Skeletal muscle cell (primary cell): ENCODE measurements around the gene GNB1L.
A peak's percentile ranks its signal among the peaks of the same experiment; 100 is the strongest.

Source experiments
- DNase-seq: peaks from one replicate; pipeline ENCODE4 v3.0.0-alpha.2; 2010; ENCODE audit warnings: low read depth
- H3K4me3 ChIP-seq: 2 replicates; pipeline ENCODE4 v1.5.1; 2011; ENCODE audit warnings: low read depth, mild to moderate bottlenecking, control low read depth, low read length, moderate library complexity

GNB1L gene, protein sequence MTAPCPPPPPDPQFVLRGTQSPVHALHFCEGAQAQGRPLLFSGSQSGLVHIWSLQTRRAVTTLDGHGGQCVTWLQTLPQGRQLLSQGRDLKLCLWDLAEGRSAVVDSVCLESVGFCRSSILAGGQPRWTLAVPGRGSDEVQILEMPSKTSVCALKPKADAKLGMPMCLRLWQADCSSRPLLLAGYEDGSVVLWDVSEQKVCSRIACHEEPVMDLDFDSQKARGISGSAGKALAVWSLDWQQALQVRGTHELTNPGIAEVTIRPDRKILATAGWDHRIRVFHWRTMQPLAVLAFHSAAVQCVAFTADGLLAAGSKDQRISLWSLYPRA

DNA sequence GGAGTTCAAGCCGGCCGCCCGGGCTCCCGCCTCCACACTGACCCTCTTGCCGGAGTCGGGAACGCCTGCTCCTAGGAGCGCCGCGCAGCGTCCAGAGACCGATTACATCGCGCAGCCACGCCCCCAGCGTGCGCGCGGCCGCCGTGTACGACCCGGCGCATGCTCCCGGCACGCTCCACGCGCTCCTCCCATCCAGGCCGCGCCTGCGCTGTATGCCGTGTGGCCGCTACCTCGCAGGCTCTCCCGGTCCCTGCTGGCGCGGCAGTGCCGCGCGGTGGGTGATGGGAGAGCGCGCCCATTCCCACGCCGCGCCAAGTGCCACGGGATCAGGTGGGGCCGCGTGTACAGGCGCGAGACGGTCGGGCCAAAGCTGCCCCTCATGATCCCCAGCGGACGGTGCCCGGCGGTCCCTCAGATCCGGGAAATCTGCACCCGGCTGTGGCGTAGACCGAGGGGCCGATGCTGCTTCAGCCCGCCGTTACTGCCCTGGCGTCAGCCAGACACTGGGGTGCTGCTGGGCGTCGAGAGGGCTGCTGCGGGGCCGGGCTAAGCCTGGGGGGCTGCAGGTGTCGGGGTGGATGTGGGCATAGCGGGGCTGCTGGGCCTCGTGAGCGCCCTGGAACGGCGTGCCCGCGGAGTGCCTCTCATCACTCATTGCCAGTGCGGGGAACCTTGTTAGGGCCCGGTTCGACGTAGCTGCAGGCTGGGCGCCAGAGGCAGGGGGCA is at the start of gene GNB1L, which contains the start of gene RTL10:
GNB1L (minus strand) TSS at position 97 of the 726 bp plus-strand sequence. CDS start 33,519 bp downstream, outside the sequence.
RTL10 (minus strand) TSS at position 97 of the 726 bp plus-strand sequence. CDS start 2,613 bp downstream, outside the sequence.
- H3K4me3 ChIP-seq: peak within 1 kb of the TSS; percentile 93
- peak; percentile 86 for DNase-seq

DNA sequence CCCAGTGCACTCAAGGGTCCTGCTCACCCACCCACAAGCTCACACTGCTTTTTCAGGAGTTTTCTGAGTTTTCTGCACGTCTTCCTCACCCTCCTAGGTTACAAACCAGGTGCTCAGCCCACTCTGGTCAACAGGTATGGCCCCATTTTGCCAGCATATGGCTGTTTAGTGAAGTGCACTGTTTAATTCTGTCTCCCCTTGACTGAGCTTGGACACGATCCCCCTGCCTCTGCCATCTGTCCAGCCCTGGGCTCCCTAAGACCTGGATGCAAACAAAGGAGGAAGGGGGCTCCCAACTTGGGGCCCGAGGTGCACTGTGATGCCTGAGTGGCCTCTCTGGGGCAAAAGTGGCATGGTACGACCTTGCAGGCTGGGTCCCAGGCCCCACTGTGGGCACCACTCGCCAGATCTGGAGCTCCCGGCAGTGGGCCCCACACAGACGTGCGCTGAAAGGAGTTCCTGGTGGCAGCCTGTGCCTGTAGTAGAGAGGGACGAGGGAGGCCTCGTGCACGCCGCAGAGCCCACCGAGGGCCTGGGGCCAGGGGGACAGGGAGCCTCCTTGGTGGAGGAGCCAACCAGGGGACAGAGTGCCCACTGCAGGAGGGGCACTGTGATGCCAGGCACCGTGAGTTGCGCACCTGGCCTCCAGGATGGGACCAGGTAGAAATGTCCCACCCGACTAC is 49.6 kb upstream of the GNB1L start:
- no peak overlapping the region for H3K4me3 ChIP-seq
- DNase-seq: no peak

DNA sequence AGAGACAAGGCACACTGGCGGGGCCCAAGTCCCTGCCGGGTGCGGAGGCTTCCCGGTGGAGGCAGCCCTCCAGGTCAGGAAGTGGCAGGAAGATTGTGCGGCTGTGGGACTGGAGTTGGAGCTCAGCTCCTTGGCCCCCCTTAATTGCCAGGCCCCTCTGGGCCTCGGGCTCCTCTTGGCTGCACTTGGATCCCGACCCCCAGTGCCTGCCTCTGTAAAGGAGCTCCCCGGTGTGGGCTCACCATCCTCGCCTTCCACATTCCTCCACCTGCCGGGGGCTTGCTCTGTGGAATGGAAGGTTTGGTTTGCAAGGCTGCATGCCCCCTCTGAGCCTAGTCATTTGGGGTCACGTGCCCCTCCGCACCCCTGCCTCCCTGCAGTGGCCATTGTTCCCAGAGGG is 48.8 kb upstream of the GNB1L start:
- H3K4me3 ChIP-seq: no peak overlapping the region
- no peak for DNase-seq

DNA sequence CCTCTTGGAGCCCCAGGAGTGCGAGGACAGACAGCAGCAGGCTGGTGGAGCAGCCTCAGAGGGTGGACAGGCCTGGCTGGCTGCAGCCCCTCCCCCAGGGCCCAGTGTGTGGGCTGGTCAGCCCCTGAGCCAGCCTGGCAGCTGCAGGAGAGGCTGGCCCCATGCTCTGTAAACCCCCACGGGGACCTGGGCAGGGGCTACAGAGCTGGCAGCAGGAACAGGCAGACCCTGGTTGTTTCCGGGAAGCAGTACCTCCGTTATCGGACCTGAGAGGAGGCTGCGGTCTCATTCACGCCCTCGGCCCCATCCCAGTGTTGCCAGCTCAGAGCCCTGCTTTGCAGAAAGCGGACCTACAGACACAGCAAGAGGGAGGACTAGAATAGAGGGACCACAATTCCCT is 48.4 kb upstream of the GNB1L start:
- DNase-seq: no peak
- H3K4me3 ChIP-seq: no peak overlapping the region

DNA sequence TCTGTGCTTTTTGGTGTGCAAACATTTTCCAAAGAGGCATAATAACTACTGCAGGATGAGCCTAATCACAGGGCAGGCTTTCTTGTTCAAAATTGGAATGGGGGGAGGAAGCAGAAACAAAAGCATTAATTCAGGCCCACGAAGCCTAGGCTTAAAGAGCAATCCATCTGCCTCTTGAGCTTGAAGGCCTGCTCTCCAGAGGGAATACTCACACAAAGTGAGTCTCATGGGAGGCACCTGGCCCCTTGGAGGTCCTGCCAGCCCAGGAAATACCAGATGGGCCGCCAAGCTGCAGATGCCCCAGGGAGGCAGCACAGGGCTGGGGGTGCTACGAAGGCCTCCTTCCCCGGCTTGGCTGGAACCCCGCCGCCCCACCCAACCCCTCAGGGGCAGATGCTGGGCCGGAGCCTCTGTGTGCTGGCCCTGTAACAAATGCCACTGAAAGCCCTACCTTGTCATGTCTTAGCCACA is 47.6 kb upstream of the GNB1L start:
- no peak overlapping the region for H3K4me3 ChIP-seq
- DNase-seq: no peak

DNA sequence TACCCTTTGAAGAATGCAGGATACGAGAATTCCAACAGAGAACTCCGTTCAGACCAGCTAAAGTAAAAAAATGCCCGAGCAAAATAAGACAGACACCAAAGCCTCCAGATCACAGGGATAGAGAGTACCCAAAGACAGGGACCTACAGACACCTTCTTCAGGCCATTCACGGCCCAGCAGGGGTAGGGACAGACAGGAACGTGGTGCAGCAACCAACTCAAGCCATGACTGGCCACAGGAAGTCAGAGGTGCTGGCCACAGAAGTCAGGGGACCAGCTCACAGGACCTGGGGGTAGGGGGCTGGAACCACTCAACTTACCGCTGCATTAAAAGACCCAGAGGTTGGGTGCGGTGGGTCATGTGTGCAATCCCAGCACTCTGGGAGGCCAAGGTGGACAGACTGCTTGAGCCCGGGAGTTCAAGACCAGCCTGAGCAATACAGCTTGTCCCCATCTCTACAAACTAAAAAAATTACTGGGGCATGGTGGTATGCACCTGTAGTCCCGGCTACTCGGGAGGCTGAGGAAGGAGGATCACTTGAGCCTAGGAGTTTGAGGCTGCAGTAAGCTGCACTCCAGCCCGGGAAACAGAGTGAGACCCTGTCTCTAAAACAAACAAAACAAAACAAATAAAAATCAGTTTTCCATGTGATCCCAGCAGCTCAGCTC is 47.0 kb upstream of the GNB1L start:
- H3K4me3 ChIP-seq: no peak overlapping the region
- DNase-seq: no peak

DNA sequence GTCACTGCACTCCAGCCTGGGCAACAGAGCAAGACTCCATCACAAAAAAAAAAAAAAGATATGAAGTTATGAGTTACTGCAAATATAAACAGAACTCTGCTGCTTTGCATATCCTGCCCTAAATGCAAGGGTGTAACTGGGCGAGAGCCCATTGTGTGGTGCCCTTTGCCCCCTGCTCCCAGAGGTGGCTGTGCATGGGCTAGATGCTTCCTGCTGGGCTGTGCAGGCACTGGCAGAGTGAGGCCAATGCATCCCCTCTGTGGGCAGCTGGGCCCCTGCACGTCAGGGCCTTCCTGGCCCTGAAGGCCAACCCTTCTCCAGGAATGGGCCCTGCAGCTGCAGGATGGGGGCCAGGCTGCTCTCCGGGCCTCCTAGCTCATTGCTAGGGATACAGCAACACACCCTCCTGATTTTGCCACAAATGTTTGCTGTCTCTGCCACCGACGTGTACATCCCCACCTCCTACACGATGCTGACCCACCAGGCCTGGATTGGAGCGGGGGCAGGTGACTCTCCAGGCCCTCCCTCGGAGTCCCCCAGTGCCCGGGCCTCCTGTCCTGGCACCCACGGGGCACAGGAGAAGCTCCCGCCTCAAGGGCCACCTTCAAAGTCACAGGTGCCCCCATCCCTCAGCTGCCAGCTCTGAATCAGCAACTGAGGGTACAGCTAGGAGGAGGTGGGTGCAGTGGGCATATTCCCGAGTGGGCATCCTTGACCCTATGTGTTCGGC is 46.2 kb upstream of the GNB1L start:
- no peak for DNase-seq
- H3K4me3 ChIP-seq: no peak overlapping the region

DNA sequence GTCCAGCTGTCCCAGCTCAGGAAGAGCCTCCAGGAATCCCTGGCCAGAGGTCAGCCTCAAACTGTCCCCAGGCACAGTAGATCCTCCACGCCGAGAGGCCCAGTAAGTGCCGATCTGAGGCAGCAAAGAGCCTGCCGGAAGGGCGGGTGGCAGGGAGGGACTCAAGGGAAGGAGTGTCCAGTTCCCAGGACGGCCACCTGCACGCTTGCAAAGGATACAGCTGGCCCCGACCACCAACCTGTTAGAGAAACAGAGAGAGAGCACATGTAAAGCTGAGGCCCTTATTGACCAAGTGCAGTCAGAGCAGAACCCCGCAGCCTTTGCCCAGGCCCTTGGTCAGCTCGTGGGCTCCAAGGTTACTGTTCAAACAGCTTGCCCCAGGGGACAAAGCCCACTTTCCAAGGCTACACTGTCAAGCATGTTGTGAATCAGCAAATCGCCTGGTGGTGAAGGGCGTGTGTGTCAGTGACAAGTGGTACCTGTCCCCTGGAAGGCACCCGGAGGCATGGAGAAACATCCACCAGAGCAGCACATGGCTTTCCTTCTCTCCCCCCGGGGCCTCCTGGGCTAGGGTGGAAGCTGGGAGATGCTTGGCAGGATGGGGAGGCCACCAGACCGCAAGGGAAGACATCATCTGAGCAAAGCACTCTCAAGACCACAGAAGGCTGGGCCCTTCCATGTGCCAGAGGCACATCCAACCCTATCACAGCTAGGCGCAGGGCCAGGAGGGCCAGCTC is 44.3 kb upstream of the GNB1L start:
- H3K4me3 ChIP-seq: no peak overlapping the region
- no peak for DNase-seq

DNA sequence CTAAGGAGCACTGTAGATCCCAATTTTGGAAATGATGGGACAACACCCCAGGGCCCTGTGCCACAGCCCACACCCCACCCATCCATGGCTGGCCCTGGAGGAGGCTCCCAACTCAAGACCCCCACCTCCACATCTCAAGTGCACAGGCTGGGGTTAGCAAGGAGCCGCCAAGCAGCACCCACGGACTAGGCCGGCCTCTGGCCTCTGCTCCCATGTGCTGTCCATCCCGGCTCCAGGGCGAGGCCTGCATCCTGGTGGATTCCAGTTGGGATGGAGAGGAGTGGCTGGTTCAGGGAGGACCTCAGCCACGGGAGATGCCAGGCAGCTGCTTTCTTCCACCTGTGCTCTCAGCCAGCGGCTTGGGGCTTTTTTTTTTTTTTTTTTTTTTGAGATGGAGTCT is 43.5 kb upstream of the GNB1L start:
- H3K4me3 ChIP-seq: no peak overlapping the region
- no peak for DNase-seq

DNA sequence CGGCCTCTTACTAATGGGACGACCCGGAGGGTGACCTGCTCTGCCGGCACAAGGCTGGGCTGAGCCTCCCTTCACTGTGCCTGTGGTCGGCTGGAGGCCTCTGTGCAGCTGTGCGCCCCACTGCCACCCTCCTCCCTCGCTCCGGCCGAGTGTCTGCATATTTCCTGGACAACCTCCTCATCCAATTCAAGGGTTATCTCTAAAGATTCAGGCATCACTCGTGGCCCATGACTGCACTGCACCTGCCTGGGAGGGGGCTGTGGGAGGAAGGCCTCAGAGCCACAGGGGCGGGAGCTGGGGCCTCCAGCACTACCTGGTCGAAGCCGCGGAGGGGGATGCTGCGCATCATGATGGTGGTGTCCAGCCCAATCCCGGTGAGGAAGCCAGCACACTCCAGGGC is 43.1 kb upstream of the GNB1L start:
- DNase-seq: no peak
- H3K4me3 ChIP-seq: no peak overlapping the region

DNA sequence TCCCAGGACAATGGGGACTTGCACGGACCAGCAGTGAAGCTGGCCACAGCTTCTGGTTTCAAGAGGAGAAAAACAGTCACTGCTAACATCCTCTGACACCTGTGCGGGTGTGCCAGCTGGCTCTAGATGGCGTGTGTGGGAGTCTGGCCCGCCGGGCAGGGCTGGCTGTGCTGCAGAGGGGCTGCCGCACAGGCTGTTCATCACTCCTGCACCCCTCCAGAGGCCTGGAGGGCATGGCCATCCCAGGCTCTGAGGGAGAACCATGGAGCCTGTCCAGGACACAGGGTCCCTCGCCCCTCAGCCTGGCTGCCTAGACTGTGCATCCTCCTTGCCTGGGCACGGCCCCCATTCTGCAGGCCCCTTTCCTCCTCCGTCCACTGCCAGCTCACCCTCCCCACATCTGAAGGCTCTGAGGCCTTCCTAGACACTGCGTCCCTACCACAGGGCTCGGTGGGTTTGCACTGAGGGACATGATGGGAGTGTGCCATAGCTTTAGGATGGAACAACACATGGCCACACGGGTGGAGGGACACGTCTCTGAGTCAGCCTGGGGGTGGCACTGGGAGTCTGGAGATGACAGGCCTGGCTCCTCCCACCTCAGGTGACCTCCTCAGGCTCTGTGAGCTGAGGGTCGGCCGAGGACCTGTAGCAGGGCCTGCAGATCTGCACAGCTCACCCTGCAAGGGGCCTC is 42.1 kb upstream of the GNB1L start:
- no peak overlapping the region for H3K4me3 ChIP-seq
- no peak for DNase-seq

DNA sequence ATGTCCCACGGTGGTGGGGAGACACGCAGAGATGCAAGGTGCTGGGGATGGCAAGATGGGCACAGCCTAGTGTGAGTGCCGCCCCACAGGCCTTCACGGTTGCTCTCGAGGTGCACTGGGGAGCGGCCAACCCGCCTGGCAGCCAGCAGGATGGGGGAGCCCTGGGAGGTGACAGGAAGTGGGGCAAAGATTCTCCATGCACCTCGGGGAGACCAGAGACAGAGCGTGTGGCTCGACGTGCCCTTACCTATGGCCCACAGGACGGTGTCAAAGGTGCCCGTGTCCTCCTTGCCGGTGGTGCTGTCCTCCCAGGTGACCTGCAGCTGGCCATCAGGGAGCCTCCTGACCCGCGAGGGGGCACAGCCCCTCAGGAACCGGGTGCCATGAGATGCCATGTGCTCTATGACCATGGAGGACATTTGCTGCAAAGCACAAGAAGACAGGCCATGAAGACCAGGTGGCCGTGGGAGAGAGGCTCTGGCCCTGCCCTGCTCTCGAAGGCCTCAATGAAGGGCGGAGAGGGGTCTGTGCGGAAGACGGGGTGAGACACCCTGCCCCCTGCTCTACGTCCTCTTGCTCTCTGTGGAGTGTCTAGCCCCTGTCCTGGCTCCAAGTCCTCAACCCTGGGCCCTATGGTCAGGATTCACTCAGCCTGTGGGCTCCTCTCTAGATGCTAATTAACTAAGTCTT is 40.6 kb upstream of the GNB1L start:
- DNase-seq: no peak
- H3K4me3 ChIP-seq: no peak overlapping the region

DNA sequence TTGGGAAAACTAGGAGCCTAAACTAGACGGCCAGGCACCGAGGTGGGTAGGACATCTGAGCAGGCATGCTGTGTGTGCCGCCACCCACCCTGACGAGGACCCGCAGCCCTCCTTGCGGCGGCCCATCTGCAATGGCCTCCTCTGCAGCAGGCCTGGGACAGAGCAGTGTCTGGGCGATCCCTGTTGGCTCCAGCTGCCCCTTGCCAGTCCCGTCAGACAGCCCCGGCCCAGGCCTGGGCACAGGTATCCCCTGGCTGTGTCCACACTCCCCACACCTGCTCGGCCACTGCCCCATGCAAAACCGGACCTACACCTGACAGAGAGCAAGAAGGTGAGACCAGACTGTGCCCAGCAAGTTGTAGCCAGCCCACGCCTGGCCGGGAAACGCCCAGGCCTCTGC is 38.7 kb upstream of the GNB1L start:
- no peak for DNase-seq
- H3K4me3 ChIP-seq: no peak overlapping the region

DNA sequence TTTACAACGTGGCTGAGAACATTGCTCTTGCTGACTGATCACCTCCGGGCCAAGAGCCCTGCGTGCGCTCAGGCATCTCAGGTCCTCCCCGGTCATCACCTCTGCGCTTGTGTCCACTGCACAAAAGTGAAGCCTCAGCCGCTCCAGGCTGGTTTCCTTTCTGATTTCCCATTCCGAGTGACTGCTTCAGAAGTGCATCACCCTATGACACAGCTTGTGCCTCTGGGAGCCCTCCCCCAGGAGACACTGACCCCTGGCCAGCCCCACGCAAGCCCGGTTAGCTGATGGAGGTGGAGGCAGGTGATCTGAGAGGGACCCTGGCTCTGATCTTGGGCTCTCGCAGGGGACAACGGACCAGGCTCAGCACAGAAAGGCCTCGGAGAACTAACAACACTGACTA is 38.3 kb upstream of the GNB1L start:
- no peak for DNase-seq
- H3K4me3 ChIP-seq: no peak overlapping the region

DNA sequence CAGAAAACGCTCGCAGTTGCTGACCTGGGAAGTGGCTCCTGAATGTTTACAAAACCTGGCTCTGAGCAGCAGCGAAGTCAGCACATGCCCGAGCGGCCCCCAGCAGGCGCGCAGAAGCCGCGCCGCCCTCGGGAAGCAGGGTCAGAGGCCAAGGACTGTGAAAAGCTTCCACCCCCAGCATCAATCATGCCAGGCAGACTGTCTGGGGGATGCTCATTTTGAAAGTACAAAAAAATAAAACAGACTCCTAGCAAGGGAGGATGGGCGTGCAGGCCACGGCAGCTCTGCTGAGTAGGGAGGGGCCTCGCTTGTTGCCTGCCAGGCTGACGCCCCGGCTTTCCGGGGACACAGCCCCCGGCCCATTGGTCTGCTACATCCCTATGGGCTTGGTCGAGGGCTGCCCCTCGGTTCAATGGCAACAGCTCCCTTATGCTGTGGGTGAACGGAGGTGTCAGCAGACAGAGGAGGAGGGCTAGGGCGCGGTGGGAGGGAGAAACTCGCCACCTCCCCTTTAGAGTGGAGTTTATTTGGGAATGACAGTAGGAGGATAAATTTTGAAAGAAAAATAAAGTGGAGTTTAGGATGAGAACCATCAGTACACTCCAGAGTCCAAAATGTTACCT is 37.7 kb upstream of the GNB1L start:
- no peak overlapping the region for H3K4me3 ChIP-seq
- DNase-seq: no peak

DNA sequence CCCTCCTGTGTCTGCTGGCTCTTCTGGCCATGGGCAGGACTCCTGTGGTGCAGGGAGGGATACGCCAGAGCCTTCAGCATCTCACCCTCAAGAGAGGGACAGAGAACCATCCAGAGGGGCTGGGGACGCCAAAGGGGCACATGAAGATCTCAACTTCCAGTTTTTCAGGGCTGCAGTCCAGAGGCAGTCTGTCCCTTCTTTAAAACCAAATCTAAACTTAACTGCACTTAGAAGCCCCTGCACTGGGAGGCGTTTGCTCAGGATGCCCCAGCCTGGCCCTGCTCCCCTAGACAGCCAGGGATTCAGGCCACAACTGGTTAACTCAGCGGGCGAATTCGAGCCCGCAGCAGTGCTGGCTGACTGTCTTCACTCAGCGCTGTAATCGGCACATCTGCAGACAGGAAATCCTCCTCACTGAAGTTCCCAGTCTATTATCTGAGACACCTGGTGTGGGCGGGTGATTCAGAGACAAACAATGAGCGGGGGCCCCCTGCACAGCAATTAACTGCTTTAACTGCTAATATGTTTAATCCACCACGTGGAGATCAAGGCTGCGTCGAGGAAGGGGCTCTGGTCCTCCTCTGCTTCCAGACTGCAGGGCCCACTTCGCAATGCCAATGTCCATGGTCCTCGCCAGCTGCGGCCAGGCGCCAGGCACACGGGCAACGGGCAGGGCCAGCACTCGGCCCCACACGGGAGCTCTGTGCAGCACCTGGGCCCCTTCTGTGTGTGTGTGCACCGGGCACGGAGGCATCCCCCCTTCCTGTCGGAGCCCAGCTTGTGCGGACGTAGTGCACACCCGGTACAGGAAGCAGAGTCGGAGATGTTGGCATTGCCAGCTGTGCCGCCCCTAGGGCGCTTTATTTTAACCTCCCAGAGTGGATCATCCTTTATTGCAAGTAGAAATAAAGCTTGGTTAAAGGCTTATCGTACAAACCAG is 36.9 kb upstream of the GNB1L start:
- DNase-seq: peak; percentile 62
- H3K4me3 ChIP-seq: no peak overlapping the region
